VCaP (cell line): Measurements from ENCODE around the gene CYB5A.

Experiments used
- H3K27ac ChIP-seq: fragments of 450-650 bp; 2 replicates; pipeline ENCODE4 v1.5.1; 2017
- CTCF ChIP-seq: fragments of 450-650 bp; conservative IDR thresholded peaks from 2 replicates; pipeline ENCODE4 v1.5.1; 2017; ENCODE audit warnings: mild to moderate bottlenecking, moderate library complexity

Gene CYB5A

GRCh38 chr18:74274700-74275099, 17.1 kb downstream of the CYB5A start:
- TF ChIP-seq CTCF: no peak
- no peak overlapping the region for H3K27ac ChIP-seq

GRCh38 chr18:74273394-74273793, 18.4 kb downstream of the CYB5A start:
- no peak for TF ChIP-seq CTCF

GRCh38 chr18:74271635-74272034, 20.1 kb downstream of the CYB5A start:
- no peak overlapping the region for H3K27ac ChIP-seq
- no peak for TF ChIP-seq CTCF

More at GRCh38 chr18:74273394-74273793, 18.4 kb downstream of the CYB5A start:
- H3K27ac ChIP-seq: peak overlapping the region; percentile 36

- H3K27ac ChIP-seq: no peak overlapping the region
- TF ChIP-seq CTCF: no peak
Observed at GRCh38 chr18:74268933-74269620, 22.7 kb downstream of the CYB5A start.

GRCh38 chr18:74268175-74268574, 23.6 kb downstream of the CYB5A start:
- no peak overlapping the region for H3K27ac ChIP-seq
- TF ChIP-seq CTCF: no peak

- no peak for TF ChIP-seq CTCF
- H3K27ac ChIP-seq: no peak overlapping the region
Observed at GRCh38 chr18:74266161-74266560, 25.6 kb downstream of the CYB5A start.

- TF ChIP-seq CTCF: no peak
- H3K27ac ChIP-seq: no peak overlapping the region
Observed at GRCh38 chr18:74265546-74266098, 26.1 kb downstream of the CYB5A start.
